Mesodermal cell (in vitro differentiated cells): ENCODE results near the gene ZNF486.
"Not testable (repeated sequence)": the region's sequence is repeated elsewhere in the genome, so short reads cannot be mapped to it uniquely, and the experiment has no call there.

Source experiments
- H3K27ac ChIP-seq: 2 replicates; pipeline ENCODE4 v1.7.0; 2013; ENCODE audit warnings: mild to moderate bottlenecking, low read depth, low read length, moderate library complexity; ENCODE audit not compliant: severe bottlenecking
- H3K36me3 ChIP-seq: 2 replicates; pipeline ENCODE4 v1.7.1; 2013; ENCODE audit warnings: mild to moderate bottlenecking, low read length, moderate library complexity; ENCODE audit not compliant: control insufficient read depth, insufficient read depth
- H3K4me1 ChIP-seq: one replicate; pipeline ENCODE4 v1.7.1; 2013; ENCODE audit warnings: mild to moderate bottlenecking, low read length; ENCODE audit not compliant: insufficient read depth, control insufficient read depth, poor library complexity, severe bottlenecking
- H3K4me3 ChIP-seq: 2 replicates; pipeline ENCODE4 v1.7.0; 2013; ENCODE audit warnings: low read length, control low read depth, mild to moderate bottlenecking; ENCODE audit not compliant: insufficient read depth, poor library complexity, severe bottlenecking; ENCODE audit errors: extremely low read depth
- H3K9me3 ChIP-seq: 2 replicates; pipeline ENCODE4 v1.7.1; 2013; ENCODE audit warnings: mild to moderate bottlenecking, low read length, moderate library complexity; ENCODE audit not compliant: control insufficient read depth
- WGBS, 2 experiments: methylation state at CpG; one replicate each; pipeline ENCODE4 v1.1.5; 2013; ENCODE audit warnings: missing lambda C conversion rate in 2 of 2; ENCODE audit not compliant: insufficient coverage in 2 of 2; 5-methylcytosine and 5-hydroxymethylcytosine counted together

Gene ZNF486

GRCh38 chr19:20233105-20233504 is 66.1 kb downstream of the ZNF486 start:
- Histone ChIP-seq H3K4me3 (no peak overlapping the region), H3K4me1 (no peaks in the 10 kb centered on the region), H3K9me3 (peaks cover 5% of the 10 kb centered on the region), H3K36me3 (peaks cover 67% of the 10 kb centered on the region), H3K27ac (no peak overlapping the region)
- WGBS, 2 experiments = 86 to 95% methylated on average over 3 of the region's 3 CpGs

GRCh38 chr19:20235156-20235555 is 68.1 kb downstream of the ZNF486 start:
- no peak overlapping the region for H3K27ac ChIP-seq
- peaks cover 15% of the 10 kb centered on the region for H3K9me3 ChIP-seq
- WGBS, 2 experiments = 86 to 100% methylated on average over 2 to 6 of the region's 8 CpGs
- no peaks in the 10 kb centered on the region for H3K4me1 ChIP-seq
- H3K4me3 ChIP-seq = no peak overlapping the region
- H3K36me3 ChIP-seq = peaks cover 60% of the 10 kb centered on the region

- Histone ChIP-seq H3K27ac (peak overlapping the region; percentile 91), H3K9me3 (peaks cover 17% of the 10 kb centered on the region), H3K4me1 (no peaks in the 10 kb centered on the region), H3K36me3 (peaks cover 39% of the 10 kb centered on the region), H3K4me3 (peak overlapping the region; percentile 66)
- 20 to 29% methylated on average over 24 to 31 of the region's 36 CpGs for WGBS, 2 experiments
These were observed 71.0 kb downstream of the ZNF486 start for GRCh38 chr19:20237773-20238623.

- WGBS, 2 experiments = 72 to 94% methylated on average over 4 of the region's 4 CpGs
- peaks cover 12% of the 10 kb centered on the region for H3K9me3 ChIP-seq
- no peak overlapping the region for H3K27ac ChIP-seq
- H3K4me1 ChIP-seq = no peaks in the 10 kb centered on the region
- H3K4me3 ChIP-seq = no peak overlapping the region
- no peaks in the 10 kb centered on the region for H3K36me3 ChIP-seq
These were observed 76.6 kb downstream of the ZNF486 start for GRCh38 chr19:20243629-20244028.

- Histone ChIP-seq H3K36me3 (no peaks in the 10 kb centered on the region), H3K4me3 (no peak overlapping the region), H3K27ac (no peak overlapping the region), H3K9me3 (peaks cover 8% of the 10 kb centered on the region), H3K4me1 (no peaks in the 10 kb centered on the region)
- WGBS, 2 experiments = 90 to 93% methylated on average over 3 of the region's 3 CpGs
These were observed 77.3 kb downstream of the ZNF486 start for GRCh38 chr19:20244356-20244755.

GRCh38 chr19:20245309-20245708 is 78.3 kb downstream of the ZNF486 start:
- H3K9me3 ChIP-seq = peaks cover 1% of the 10 kb centered on the region
- H3K27ac ChIP-seq = no peak overlapping the region
- no peak overlapping the region for H3K4me3 ChIP-seq

GRCh38 chr19:20247016-20247683 is 80.1 kb downstream of the ZNF486 start:
- H3K9me3 ChIP-seq = no peaks in the 10 kb centered on the region
- no peaks in the 10 kb centered on the region for H3K4me1 ChIP-seq
- no peak overlapping the region for H3K4me3 ChIP-seq
- 90 to 91% methylated on average over 7 of the region's 10 CpGs for WGBS, 2 experiments
- no peak overlapping the region for H3K27ac ChIP-seq
- no peaks in the 10 kb centered on the region for H3K36me3 ChIP-seq

More at GRCh38 chr19:20245309-20245708, 78.3 kb downstream of the ZNF486 start:
- H3K4me1 ChIP-seq = no peaks in the 10 kb centered on the region
- H3K36me3 ChIP-seq = no peaks in the 10 kb centered on the region

- not testable (repeated sequence) for H3K27ac ChIP-seq, H3K36me3 ChIP-seq, H3K4me3 ChIP-seq, H3K9me3 ChIP-seq, H3K4me1 ChIP-seq
- no CpG with 5 or more reads among the region's 2 CpGs for WGBS, 2 experiments
These were observed 81.2 kb downstream of the ZNF486 start for GRCh38 chr19:20248258-20248657.
